Suprapubic skin (tissue), 4 donors: Measurements from ENCODE around the gene AADAC.
"Not testable (repeated sequence)": the region's sequence is repeated elsewhere in the genome, so short reads cannot be mapped to it uniquely, and the experiment has no call there.

Source experiments
- CTCF ChIP-seq, 2 donors: fragments of 200-600 bp in 1 of 2; fragments of 450-650 bp in 1 of 2; sonication (generic) in 1 of 2; IDR thresholded peaks; one replicate each; pipeline ENCODE4 v1.5.1; 2016 to 2019; ENCODE audit warnings: antibody characterized with exemption in 2 of 2, mild to moderate bottlenecking in 1 of 2, moderate library complexity in 1 of 2
- EP300 ChIP-seq: sonication (generic); formaldehyde crosslinking; IDR thresholded peaks from one replicate; pipeline ENCODE4 v1.6.1; 2017; ENCODE audit warnings: antibody characterized with exemption
- POLR2A ChIP-seq, 2 donors: fragments of 450-650 bp; IDR thresholded peaks; one replicate each; pipeline ENCODE4 v1.6.1; 2017; ENCODE audit warnings: antibody characterized with exemption in 2 of 2, mild to moderate bottlenecking in 2 of 2, moderate library complexity in 2 of 2
- POLR2AphosphoS5 ChIP-seq, 3 donors: sonication (generic); formaldehyde crosslinking; IDR thresholded peaks; one replicate each; pipeline ENCODE4 v1.6.1; 2017; ENCODE audit warnings: antibody characterized with exemption in 3 of 3

GRCh38 chr3:151874079-151874478, 60.2 kb downstream of the AADAC start:
- not testable (repeated sequence) for TF ChIP-seq CTCF (IDR thresholded peaks at IDR 0.05); POLR2A (IDR thresholded peaks at IDR 0.05); EP300; POLR2AphosphoS5 (IDR thresholded peaks at IDR 0.05)
